SU-DHL-6 (cell line): ENCODE results near the gene MAP4K3.

Source experiments
- EZH2phosphoT487 ChIP-seq: fragments of 200-600 bp; sonication (generic), shearing (Covaris generic); conservative IDR thresholded peaks from 2 replicates; pipeline ENCODE4 v1.6.1; 2018; ENCODE audit warnings: mild to moderate bottlenecking, antibody characterized with exemption, low read length, moderate library complexity, mixed read lengths
- TF ChIP-seq, protein P1 (sequence below): fragments of 200-600 bp; sonication (generic); IDR thresholded peaks from one replicate; pipeline ENCODE4 v1.5.1; 2017; ENCODE audit warnings: antibody characterized with exemption, mild to moderate bottlenecking, low read length, moderate library complexity; ENCODE audit not compliant: insufficient read depth, poor library complexity, severe bottlenecking

- TF ChIP-seq, protein P1, sequence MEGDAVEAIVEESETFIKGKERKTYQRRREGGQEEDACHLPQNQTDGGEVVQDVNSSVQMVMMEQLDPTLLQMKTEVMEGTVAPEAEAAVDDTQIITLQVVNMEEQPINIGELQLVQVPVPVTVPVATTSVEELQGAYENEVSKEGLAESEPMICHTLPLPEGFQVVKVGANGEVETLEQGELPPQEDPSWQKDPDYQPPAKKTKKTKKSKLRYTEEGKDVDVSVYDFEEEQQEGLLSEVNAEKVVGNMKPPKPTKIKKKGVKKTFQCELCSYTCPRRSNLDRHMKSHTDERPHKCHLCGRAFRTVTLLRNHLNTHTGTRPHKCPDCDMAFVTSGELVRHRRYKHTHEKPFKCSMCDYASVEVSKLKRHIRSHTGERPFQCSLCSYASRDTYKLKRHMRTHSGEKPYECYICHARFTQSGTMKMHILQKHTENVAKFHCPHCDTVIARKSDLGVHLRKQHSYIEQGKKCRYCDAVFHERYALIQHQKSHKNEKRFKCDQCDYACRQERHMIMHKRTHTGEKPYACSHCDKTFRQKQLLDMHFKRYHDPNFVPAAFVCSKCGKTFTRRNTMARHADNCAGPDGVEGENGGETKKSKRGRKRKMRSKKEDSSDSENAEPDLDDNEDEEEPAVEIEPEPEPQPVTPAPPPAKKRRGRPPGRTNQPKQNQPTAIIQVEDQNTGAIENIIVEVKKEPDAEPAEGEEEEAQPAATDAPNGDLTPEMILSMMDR: peak; percentile 53
- TF ChIP-seq EZH2phosphoT487: no peak
These were observed 57.2 kb downstream of the MAP4K3 start for GRCh38 chr2:39379643-39380524.
